Activated CD8-positive, alpha-beta memory T cell treated with anti-CD3 and anti-CD28 coated beads, Interleukin-2, amount 50 U/mL, for 48 hours (primary cell): ENCODE measurements around the gene TESK2.
"Not testable (repeated sequence)": the region's sequence is repeated elsewhere in the genome, so short reads cannot be mapped to it uniquely, and the experiment has no call there.

ENCODE experiments used
- DNase-seq: peaks from one replicate; pipeline ENCODE4 v3.0.0-alpha.2; 2020

The TESK2 gene

GRCh38 chr1:45407629-45408287 lies 83.2 kb downstream of the TESK2 start:
- no peak for DNase-seq

- no peak for DNase-seq
These were observed 85.3 kb downstream of the TESK2 start for GRCh38 chr1:45405636-45406035.

DNA sequence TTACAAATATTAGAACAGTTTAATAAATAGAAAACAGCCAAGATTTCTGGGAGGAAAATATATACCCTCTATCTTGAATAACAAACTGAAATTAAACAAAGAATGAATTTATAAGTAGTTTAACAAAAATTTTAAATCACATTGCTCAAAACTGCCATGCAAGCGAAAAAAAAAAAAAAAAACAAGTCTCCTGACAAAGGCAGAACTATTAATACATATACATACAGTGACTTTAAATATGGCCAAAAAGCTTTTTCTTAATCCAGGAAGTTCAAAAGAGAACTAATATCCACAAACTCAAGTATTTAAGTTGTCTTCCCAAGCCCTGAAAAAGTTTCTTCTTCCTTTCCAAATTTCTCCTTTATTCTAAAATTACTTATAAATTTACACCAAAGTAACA lies 87.2 kb downstream of the TESK2 start:
- DNase-seq = no peak

DNA sequence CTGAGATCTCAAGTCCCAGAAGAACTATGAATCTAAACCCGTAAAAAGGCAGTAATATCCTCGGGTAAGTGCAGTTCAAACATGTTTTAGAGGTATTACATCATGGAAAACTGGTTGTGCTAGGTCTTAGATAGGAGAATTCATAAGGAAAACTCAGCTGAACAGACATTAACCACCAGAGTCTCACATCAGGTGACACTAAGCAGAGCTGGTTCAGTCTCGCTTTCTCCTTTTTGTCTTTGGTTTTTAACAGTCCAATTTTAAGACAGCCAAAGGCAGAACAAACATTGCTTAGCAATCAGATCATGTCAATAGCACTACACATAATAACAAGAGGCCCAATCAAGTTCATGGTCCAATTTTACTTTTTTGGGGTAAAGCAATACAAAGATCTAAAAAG lies 87.7 kb downstream of the TESK2 start:
- DNase-seq = no peak

DNA sequence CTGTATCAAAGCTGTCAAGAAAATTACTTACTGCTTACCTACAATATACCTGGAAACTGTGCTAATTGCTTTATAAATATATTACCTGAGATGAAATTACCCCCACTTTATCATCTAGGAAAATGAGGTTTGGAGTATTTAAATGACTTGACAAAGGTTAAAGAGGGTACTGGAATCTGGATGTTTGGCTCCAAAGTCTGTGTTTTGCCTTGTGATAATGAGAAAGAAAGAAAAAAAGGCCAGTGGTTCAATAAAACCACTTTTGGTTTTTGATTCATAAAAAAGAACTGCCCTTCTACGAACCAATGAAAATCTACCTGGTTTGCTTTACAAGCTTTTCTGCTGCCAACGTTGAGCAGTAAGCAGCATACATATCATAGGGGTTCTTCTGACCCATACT lies 89.4 kb downstream of the TESK2 start:
- DNase-seq = no peak

DNA sequence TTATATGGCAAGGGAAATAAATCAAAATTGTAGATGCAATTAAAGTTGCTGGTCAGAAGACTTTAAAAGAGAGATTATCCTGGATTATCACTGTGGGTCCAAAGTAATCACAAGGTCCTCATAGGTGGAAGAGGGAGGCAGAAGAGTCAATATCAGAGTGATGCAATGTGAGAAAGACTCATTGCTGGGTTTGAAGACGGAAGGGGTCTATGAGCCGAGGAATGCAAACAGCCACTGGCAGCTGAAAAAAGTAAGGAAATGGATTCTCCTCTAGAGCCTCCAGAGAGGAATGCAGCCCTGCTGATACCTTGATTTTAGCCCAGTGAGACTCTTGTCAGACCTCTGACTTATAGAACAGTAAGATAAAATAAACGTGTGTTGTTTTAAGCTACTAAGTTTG lies 90.9 kb downstream of the TESK2 start:
- DNase-seq = no peak

GRCh38 chr1:45397285-45397684 lies 93.7 kb downstream of the TESK2 start:
- no peak for DNase-seq

DNA sequence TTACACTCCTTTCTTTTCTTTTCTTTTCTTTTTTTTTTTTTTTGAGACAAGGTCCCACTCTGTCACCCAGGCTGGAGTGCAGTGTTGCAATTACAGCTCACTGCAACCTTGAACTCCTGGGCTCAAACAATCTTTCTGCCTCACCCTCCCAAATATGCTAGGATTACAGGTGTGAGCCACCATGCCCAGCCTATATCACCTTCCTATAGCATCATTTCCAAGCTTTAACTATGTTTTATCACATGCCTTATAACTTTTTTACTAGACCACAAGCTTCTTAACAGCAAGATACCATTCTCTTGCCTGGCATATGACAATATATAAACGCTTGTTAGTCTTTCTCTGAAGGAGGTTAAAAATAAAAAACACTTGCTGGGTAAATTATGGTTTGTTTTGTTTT lies 95.4 kb downstream of the TESK2 start:
- DNase-seq = no peak

- DNase-seq = no peak
These were observed 95.9 kb downstream of the TESK2 start for GRCh38 chr1:45395051-45395450.

- DNase-seq = no peak
These were observed 96.6 kb downstream of the TESK2 start for GRCh38 chr1:45394342-45394741.

DNA sequence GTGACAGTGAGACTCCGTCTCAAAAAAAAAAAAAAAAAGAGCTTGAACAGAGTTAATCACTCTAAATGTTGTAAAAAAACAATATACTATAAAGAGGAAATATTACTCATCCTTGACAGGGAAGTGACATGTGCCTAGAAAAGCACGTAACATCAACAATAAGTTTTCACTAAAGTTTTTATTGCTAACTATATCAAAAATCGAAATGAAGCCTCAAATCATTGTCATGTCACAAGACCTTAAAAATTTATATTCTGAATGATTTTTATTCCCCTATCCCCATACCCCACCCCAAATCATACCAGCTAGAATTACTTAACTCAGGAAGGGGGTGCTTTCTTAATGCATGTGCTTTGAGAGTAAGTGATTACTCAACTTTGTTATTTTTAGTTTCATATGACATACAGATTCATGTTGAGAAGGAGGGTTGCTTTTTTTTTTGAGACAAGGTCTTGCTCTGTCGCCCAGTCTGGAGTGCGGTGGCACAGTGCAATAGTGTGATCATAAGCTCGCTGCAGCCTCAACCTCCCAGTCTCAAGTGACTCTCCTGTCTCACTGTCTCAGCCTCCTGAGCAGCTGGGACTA lies 97.2 kb downstream of the TESK2 start:
- no peak for DNase-seq

- DNase-seq = no peak
These were observed 104.7 kb downstream of the TESK2 start for GRCh38 chr1:45386219-45386618.

DNA sequence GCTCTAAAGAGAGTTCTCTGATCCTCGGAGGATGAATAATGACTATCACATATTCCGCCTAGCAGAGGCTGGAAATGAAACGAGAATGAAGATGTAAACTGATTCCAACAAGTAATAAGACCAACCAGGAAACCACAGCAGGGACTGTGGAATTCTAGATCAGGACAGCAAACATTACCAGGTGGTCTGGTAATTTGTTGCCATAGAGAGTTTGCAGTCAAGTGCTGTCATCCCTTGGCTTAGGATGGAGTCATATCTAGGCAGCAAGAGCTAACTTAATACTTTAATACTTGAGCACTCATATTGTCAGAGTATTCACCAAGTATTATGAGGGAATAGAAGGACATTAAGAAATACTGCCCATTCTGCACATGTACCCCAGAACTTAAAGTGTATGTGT lies 105.7 kb downstream of the TESK2 start:
- DNase-seq = no peak

GRCh38 chr1:45384213-45384612 lies 106.8 kb downstream of the TESK2 start:
- not testable (repeated sequence) for DNase-seq

DNA sequence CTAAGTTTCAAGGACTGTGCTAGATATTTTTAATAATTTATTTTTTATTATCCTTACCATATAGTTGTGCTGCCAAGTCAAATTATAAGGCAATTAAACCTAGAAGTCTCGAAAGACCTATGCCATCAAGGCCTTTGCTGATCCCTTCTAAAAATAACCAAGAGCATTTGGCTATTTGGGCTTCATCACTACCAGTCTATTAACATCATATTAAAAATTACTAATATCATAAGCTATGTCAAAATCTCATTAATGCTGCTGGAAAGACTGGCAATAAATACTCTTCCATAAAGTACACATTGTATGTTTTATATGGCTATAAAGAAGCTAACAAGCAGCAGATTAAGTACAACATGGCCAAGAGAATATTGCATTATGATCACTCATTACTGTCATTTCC lies 107.8 kb downstream of the TESK2 start:
- no peak for DNase-seq

GRCh38 chr1:45381243-45381642 lies 109.7 kb downstream of the TESK2 start:
- no peak for DNase-seq

DNA sequence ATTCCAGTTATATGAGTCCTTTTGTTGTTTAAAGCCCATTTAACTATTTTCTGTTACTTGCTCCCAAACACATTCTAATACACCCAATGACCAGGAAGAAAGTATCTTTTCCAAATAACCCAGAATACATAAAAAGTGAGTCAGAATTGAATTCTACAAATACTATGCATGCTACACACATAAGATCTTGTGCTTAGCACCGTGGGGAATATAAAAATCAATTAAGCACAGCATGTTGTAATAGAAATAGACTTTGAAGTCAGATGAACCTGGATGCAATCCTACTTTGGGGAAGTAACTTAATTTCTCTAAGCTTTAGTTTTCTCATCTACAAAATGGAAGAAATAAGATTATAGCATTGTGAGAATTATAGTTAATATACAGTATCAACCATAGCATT lies 110.2 kb downstream of the TESK2 start:
- DNase-seq = no peak

DNA sequence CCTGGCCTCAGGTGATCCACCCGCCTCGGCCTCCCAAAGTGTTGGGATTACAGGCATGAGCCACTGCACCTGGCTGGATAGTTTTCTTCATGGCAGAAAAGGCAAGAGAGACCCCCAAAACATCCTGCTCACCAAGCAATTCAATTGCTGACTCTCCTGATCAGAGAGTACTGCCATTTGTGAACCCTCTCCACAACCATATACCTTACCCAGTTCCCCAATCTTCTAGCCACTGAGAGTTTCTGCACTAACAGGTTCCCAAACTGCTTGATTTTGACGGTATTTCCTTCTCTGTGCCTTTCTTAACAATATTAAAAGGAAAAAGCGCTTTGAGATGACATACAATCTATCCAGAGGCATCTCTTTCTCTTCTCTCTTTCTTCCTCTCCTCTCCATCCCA lies 110.8 kb downstream of the TESK2 start:
- DNase-seq = no peak

GRCh38 chr1:45379524-45379923 lies 111.4 kb downstream of the TESK2 start:
- no peak for DNase-seq

DNA sequence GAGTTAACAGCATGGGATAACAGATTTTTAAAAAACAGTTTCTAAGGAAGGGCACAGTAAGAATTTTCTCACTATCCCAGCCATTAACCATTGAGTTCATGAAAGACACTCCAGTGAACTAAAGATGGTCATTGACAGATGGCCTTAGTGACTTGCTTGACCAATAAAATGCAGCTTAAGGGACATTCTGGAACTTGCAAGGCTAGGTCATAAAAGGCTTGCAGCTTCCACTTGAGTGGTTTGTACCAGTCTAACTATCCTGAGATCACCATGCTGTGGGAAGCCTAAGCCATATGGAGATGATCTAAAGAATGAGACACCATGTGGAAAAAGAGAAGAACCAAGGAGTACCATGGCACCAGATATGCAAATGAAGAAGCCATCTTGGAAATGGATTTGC lies 112.8 kb downstream of the TESK2 start:
- DNase-seq = no peak

GRCh38 chr1:45375104-45376090 lies 115.6 kb downstream of the TESK2 start:
- DNase-seq = no peak

DNA sequence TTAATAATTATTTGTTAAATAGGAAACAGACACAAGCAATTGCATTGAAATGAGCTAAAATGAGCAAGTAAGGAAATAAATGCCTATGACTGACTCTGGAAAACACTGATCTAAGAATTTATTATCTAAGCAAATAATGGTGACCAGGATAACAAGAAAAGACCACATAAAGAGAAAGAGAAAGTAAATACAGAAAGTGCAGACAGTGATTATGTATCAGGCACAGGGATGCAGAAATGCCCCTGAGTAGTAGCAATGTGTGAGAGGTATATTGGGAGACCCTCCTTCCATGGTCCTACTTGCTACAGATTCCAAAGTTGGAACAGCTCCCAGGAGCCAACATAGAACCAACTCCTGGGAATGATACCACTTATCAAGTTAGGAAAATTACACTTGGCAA lies 117.4 kb downstream of the TESK2 start:
- no peak for DNase-seq

DNA sequence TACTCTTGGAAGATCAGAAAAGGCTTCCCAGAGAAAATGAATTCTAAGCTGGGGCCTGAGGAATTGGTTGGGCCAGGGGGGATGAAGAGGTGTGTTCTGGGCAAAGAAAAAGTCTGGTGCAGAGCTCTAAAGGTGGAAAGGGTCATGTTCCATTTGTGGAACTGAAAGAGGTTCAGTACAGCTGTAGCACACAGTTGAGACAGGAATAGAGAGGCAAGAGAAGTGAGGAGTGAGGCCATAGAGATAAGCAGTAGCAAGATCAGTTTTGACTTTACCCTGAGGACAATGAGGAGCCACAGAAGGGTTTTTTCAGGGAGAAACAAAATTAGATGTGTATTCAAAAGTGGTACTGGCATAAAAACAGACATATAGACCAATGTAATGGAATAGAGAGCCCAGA lies 120.4 kb downstream of the TESK2 start:
- DNase-seq = no peak

- DNase-seq = no peak
These were observed 125.9 kb downstream of the TESK2 start for GRCh38 chr1:45365051-45365450.
